ENCODE measurements around the gene UPF2. TPM values are rescaled to one million over a fixed set of nuclear protein-coding genes. Genes with fewer than 3 reads are reported as not detected.

The UPF2 gene
- total and polyA plus RNA-seq, 2 of the 4 experiments (the other 2 are of a cell fraction) = 9.2 to 14.3 TPM

DNA sequence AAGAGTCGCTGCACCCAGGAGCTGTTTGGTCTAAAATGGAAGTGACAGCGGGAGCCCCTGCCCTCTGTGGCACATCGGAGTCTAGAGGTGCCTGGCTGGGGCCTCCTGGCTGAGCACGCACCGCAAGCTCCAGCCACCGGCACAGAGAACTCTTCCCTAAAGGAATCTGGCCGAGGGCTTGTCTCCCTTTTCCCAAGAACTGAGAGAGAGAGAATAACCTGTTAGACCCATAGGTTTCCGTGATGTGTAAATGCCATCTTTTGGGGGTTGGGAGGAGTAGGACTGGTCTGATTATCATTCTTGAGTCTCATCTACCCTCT lies 172.2 kb downstream of the UPF2 start:
- Histone ChIP-seq H3K23ac (ENCODE audit: low read depth, low read length) (no peak overlapping the region), H3K79me1 (ENCODE audit: low read depth in 1 of 2, low read length in 2 of 2) (no peaks in the 10 kb centered on the region), H3K4ac (ENCODE audit: low read depth, low read length) (no peak overlapping the region), H2BK15ac (ENCODE audit: low read depth, low read length) (no peak overlapping the region), H4K5ac (ENCODE audit: low read depth, low read length) (no peak overlapping the region), H2AK9ac (replicated peaks; ENCODE audit: low read depth, low read length, poor library complexity) (no peak overlapping the region), H3K36me3 (ENCODE audit: control insufficient read depth, insufficient read depth, low read length) (no peaks in the 10 kb centered on the region), H3K18ac (ENCODE audit: low read depth, low read length) (no peak overlapping the region), H3K9me3 (ENCODE audit: control insufficient read depth, insufficient read depth, low read length) (no peaks in the 10 kb centered on the region), H3K4me2 (ENCODE audit: low read depth, low read length) (no peak overlapping the region), H4K8ac (ENCODE audit: low read depth in 2 of 2, low read length in 2 of 2) (no peak overlapping the region), H3K4me1 (ENCODE audit: control insufficient read depth, insufficient read depth, low read length) (peaks cover 8% of the 10 kb centered on the region), H2BK20ac (ENCODE audit: low read depth, low read length) (no peak overlapping the region), H2AFZ (replicated peaks; ENCODE audit: low read length, poor library complexity) (peak overlapping the region; percentile 64), H3K9ac (ENCODE audit: low read depth, low read length) (no peak overlapping the region), H3K14ac (replicated peaks; ENCODE audit: low read depth, low read length) (no peak overlapping the region), H2BK120ac (ENCODE audit: low read depth, low read length) (no peak overlapping the region), H3K56ac (ENCODE audit: extremely low read depth, insufficient read depth, low read length) (no peak overlapping the region), H2AK5ac (ENCODE audit: low read depth, low read length) (no peak overlapping the region), H3K27ac (ENCODE audit: insufficient read depth, low read length) (no peak overlapping the region), H3K4me3 (ENCODE audit: insufficient read depth, low read depth, low read length) (no peak overlapping the region), H4K20me1 (ENCODE audit: insufficient read depth, low read length) (no peaks in the 10 kb centered on the region), H3K9me1 (ENCODE audit: insufficient read depth, low read length) (peaks cover 9% of the 10 kb centered on the region; the same call in 1 of the 2 replicates), H3K27me3 (ENCODE audit: control insufficient read depth, insufficient read depth, low read length) (no peaks in the 10 kb centered on the region), H4K91ac (ENCODE audit: insufficient read depth, low read depth, low read length) (no peak overlapping the region), H2BK5ac (ENCODE audit: low read depth, low read length, poor library complexity, severe bottlenecking) (no peak overlapping the region)
- ChIA-PET POLR2A (ENCODE audit: unreplicated experiment) (no interaction called here), CTCF (interaction anchor here (0.8 kb wide), 1 partner anchor 51 kb away, joined by 3 read pairs; no protein-coding TSS in a partner anchor)
- in situ Hi-C loops (cut with MboI; ENCODE audit: low sequenced_read_pairs) (no loop called here), intact Hi-C loops (cut with micrococcal nuclease) (no loop called here), dilution Hi-C loops (cut with HindIII; ENCODE audit: low sequenced_read_pairs, unreplicated experiment) (no loop called here)
- TF ChIP-seq CHD1 (IDR thresholded peaks at IDR 0.05; ENCODE audit: low read depth, low read length) = no peak
- TF ChIP-seq RAD21 (IDR thresholded peaks at IDR 0.05; ENCODE audit: low read length) = no peak
- TF ChIP-seq, protein P1, sequence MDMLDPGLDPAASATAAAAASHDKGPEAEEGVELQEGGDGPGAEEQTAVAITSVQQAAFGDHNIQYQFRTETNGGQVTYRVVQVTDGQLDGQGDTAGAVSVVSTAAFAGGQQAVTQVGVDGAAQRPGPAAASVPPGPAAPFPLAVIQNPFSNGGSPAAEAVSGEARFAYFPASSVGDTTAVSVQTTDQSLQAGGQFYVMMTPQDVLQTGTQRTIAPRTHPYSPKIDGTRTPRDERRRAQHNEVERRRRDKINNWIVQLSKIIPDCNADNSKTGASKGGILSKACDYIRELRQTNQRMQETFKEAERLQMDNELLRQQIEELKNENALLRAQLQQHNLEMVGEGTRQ (IDR thresholded peaks at IDR 0.05; ENCODE audit: low read depth, low read length) = no peak
- no peak for TF ChIP-seq BHLHE40 (IDR thresholded peaks at IDR 0.05; ENCODE audit: low read depth, low read length)
- no peak for TF ChIP-seq POLR2A (IDR thresholded peaks at IDR 0.05; ENCODE audit: low read depth, low read length)
- TF ChIP-seq, protein P2, sequence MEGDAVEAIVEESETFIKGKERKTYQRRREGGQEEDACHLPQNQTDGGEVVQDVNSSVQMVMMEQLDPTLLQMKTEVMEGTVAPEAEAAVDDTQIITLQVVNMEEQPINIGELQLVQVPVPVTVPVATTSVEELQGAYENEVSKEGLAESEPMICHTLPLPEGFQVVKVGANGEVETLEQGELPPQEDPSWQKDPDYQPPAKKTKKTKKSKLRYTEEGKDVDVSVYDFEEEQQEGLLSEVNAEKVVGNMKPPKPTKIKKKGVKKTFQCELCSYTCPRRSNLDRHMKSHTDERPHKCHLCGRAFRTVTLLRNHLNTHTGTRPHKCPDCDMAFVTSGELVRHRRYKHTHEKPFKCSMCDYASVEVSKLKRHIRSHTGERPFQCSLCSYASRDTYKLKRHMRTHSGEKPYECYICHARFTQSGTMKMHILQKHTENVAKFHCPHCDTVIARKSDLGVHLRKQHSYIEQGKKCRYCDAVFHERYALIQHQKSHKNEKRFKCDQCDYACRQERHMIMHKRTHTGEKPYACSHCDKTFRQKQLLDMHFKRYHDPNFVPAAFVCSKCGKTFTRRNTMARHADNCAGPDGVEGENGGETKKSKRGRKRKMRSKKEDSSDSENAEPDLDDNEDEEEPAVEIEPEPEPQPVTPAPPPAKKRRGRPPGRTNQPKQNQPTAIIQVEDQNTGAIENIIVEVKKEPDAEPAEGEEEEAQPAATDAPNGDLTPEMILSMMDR (conservative IDR thresholded peaks at IDR 0.05; ENCODE audit: low read depth, low read length) = no peak
- TF ChIP-seq SMC3 (IDR thresholded peaks at IDR 0.05; ENCODE audit: low read depth, low read length) = no peak
- no peak for TF ChIP-seq RCOR1 (IDR thresholded peaks at IDR 0.05; ENCODE audit: insufficient replicate concordance, low read length)
- TF ChIP-seq MAFK (IDR thresholded peaks at IDR 0.05; ENCODE audit: low read depth, low read length) = no peak
- no peak for TF ChIP-seq RFX5 (IDR thresholded peaks at IDR 0.05; ENCODE audit: low read depth, low read length)
- TF ChIP-seq FOS (IDR thresholded peaks at IDR 0.05; ENCODE audit: low read depth, low read length) = no peak
- BruUV-seq (replicated peaks) = no TSS peak
- DNase-seq (no peak), ATAC-seq (ENCODE audit: low read depth) (no peak)
- WGBS, 2 experiments (ENCODE audit: extremely low coverage in 2 of 2, insufficient read length in 1 of 2) = no CpG with 5 or more reads among the region's 8 CpGs
